Keratinocyte (primary cell): ENCODE results near the gene SLC8A1. TPM values are rescaled to one million over a fixed set of nuclear protein-coding genes. Genes with fewer than 3 reads are reported as not detected.

ENCODE experiments used
- DNase-seq: peaks from one replicate; pipeline ENCODE4 v3.0.0-alpha.2; 2011; ENCODE audit warnings: low read depth, missing footprints, low spot score
- FAIRE-seq: peaks from 2 replicates; lab custom pipeline; 2011; peaks lifted over from hg19 to GRCh38; lab: Jason Lieb, UNC
- H2AFZ ChIP-seq: 2 replicates; pipeline ENCODE4 v1.6.0; 2012; ENCODE audit warnings: low read length, control low read depth, inconsistent platforms; ENCODE audit not compliant: control insufficient read depth
- H3K27ac ChIP-seq: 2 replicates; pipeline ENCODE4 v1.5.1; 2011; ENCODE audit warnings: low read length; ENCODE audit not compliant: control insufficient read depth, insufficient read depth
- H3K27me3 ChIP-seq: 3 replicates; pipeline ENCODE4 v1.6.0; 2011; ENCODE audit warnings: low read length; ENCODE audit not compliant: control insufficient read depth, insufficient read depth; ENCODE audit errors: extremely low read depth
- H3K36me3 ChIP-seq, 2 experiments: 2 replicates in 1 of 2; 3 replicates in 1 of 2; pipeline ENCODE4 v1.5.1; 2011; ENCODE audit warnings: low read length in 2 of 2, mild to moderate bottlenecking in 1 of 2; ENCODE audit not compliant: control insufficient read depth in 2 of 2, insufficient read depth in 2 of 2; ENCODE audit errors: extremely low read depth in 1 of 2
- H3K4me1 ChIP-seq: 3 replicates; pipeline ENCODE4 v1.5.1; 2011; ENCODE audit warnings: low read length; ENCODE audit not compliant: control insufficient read depth, insufficient read depth; ENCODE audit errors: extremely low read depth
- H3K4me2 ChIP-seq: 3 replicates; pipeline ENCODE4 v1.6.0; 2011; ENCODE audit warnings: low read depth, low read length; ENCODE audit not compliant: control insufficient read depth, insufficient read depth; ENCODE audit errors: extremely low read depth
- H3K4me3 ChIP-seq, 3 experiments: fragments of 200-600 bp in 1 of 3; sonication (generic) in 1 of 3; 2 replicates in 2 of 3; 3 replicates in 1 of 3; pipeline ENCODE4 v1.5.1; 2011 to 2016; ENCODE audit warnings: low read length in 3 of 3, mild to moderate bottlenecking in 3 of 3, control low read depth in 2 of 3, inconsistent platforms in 1 of 3, low read depth in 1 of 3, mixed read lengths in 1 of 3, mixed run types in 1 of 3, moderate library complexity in 1 of 3; ENCODE audit not compliant: control insufficient read depth in 2 of 3, insufficient read depth in 2 of 3; ENCODE audit errors: extremely low read depth in 1 of 3
- H3K79me2 ChIP-seq: 2 replicates; pipeline ENCODE4 v1.6.0; 2012; ENCODE audit warnings: low read length; ENCODE audit not compliant: control insufficient read depth, insufficient read depth
- H3K9ac ChIP-seq: 3 replicates; pipeline ENCODE4 v1.6.0; 2011; ENCODE audit warnings: low read length; ENCODE audit not compliant: control insufficient read depth, insufficient read depth; ENCODE audit errors: extremely low read depth
- H3K9me1 ChIP-seq: 3 replicates; pipeline ENCODE4 v1.6.0; 2011; ENCODE audit warnings: low read length; ENCODE audit not compliant: control insufficient read depth, insufficient read depth; ENCODE audit errors: extremely low read depth
- H3K9me3 ChIP-seq: 2 replicates; pipeline ENCODE4 v1.5.1; 2012; ENCODE audit warnings: low read depth, low read length; ENCODE audit not compliant: control insufficient read depth
- H4K20me1 ChIP-seq: 3 replicates; pipeline ENCODE4 v1.6.0; 2011; ENCODE audit warnings: low read length; ENCODE audit not compliant: control insufficient read depth, insufficient read depth; ENCODE audit errors: extremely low read depth
- CTCF ChIP-seq, 3 experiments: IDR thresholded peaks in 1 of 3; conservative IDR thresholded peaks in 1 of 3; optimal IDR thresholded peaks in 1 of 3; 2 replicates in 2 of 3; 3 replicates in 1 of 3; pipeline versions ENCODE3 to v1.5.1; 2011; ENCODE audit warnings: low read length in 3 of 3, mild to moderate bottlenecking in 3 of 3, moderate library complexity in 2 of 3, control low read depth in 1 of 3, inconsistent platforms in 1 of 3; ENCODE audit not compliant: insufficient read depth in 2 of 3; ENCODE audit errors: extremely low read depth in 1 of 3
- EZH2 ChIP-seq: IDR thresholded peaks from one replicate; pipeline ENCODE4 v1.6.1; 2012; ENCODE audit warnings: inconsistent platforms, mild to moderate bottlenecking, low read length, moderate library complexity
- dilution Hi-C: fragments of 300-500 bp; cut with MboI; formaldehyde crosslinking; loops from one replicate; pipeline ENCODE4 v1.7.0; 2020; ENCODE audit warnings: low sequenced_read_pairs; ENCODE audit not compliant: extremely low pct_ligation_motif_present
- polyA plus RNA-seq, 5 experiments: library from polyadenylated mRNA; depleted of rRNA in 3 of 5; stranded (reverse) in 3 of 5; stranded (forward) in 1 of 5; unstranded in 1 of 5; fragments of >200 nt; gene quantifications; 1 replicate in 1 of 5; 2 replicates in 3 of 5; 3 replicates in 1 of 5; pipeline versions ENCODE4 v1.2.1 to v1.2.3, GENCODE V29; 2011 to 2012; ENCODE audit warnings: missing spikeins in 2 of 5, low read depth in 1 of 5, low replicate concordance in 1 of 5

Gene SLC8A1
- polyA plus RNA-seq, 1 donor (not counting 4 experiments of a cell fraction or from before 2014, with no cell fraction given), result 2.7 TPM

- DNase-seq, result no peak
- Histone ChIP-seq H3K4me1 (no peaks in the 10 kb centered on the region), H3K36me3 (no peaks in the 10 kb centered on the region), H2AFZ (no peak overlapping the region), H3K9me3 (no peaks in the 10 kb centered on the region), H3K4me3 (no peak overlapping the region), H3K79me2 (no peaks in the 10 kb centered on the region), H3K27ac (no peak overlapping the region), H3K4me2 (no peak overlapping the region), H3K9me1 (no peaks in the 10 kb centered on the region), H3K27me3 (no peaks in the 10 kb centered on the region), H4K20me1 (no peaks in the 10 kb centered on the region), H3K9ac (no peak overlapping the region)
- TF ChIP-seq CTCF (optimal IDR thresholded peaks at IDR 0.05 in 1 of 3, IDR thresholded peaks at IDR 0.05 in 1 of 3, conservative IDR thresholded peaks at IDR 0.05 in 1 of 3; ENCODE audit: extremely low read depth in 1 of 3, insufficient read depth in 2 of 3, low read length in 3 of 3) (no peak), EZH2 (no peak)
- peak; percentile 9 for FAIRE-seq
- dilution Hi-C loops, result no loop called here
These were observed 296.2 kb downstream of the SLC8A1 start for GRCh38 chr2:40155728-40156127.

- FAIRE-seq (no peak), DNase-seq (no peak)
- Histone ChIP-seq H3K4me3 (no peak overlapping the region), H3K27ac (no peak overlapping the region), H3K9me1 (no peaks in the 10 kb centered on the region), H3K4me1 (no peaks in the 10 kb centered on the region), H2AFZ (no peak overlapping the region), H3K4me2 (no peak overlapping the region), H4K20me1 (no peaks in the 10 kb centered on the region), H3K27me3 (no peaks in the 10 kb centered on the region), H3K9me3 (no peaks in the 10 kb centered on the region), H3K36me3 (no peaks in the 10 kb centered on the region), H3K79me2 (no peaks in the 10 kb centered on the region), H3K9ac (no peak overlapping the region)
- TF ChIP-seq CTCF (optimal IDR thresholded peaks at IDR 0.05 in 1 of 3, IDR thresholded peaks at IDR 0.05 in 1 of 3, conservative IDR thresholded peaks at IDR 0.05 in 1 of 3; ENCODE audit: extremely low read depth in 1 of 3, insufficient read depth in 2 of 3, low read length in 3 of 3) (no peak), EZH2 (no peak)
- dilution Hi-C loops, result no loop called here
These were observed 301.6 kb downstream of the SLC8A1 start for GRCh38 chr2:40150266-40150665.
